Stimulated activated naive CD4-positive, alpha-beta T cell treated with Interleukin-2 at 50 U/mL for 16 hours (primary cell): Measurements from ENCODE around the gene GRID2.
"Not testable (repeated sequence)": the region's sequence is repeated elsewhere in the genome, so short reads cannot be mapped to it uniquely, and the experiment has no call there.

Experiments
- DNase-seq: peaks from one replicate; lab custom pipeline; 2025; lab: John Stamatoyannopoulos, UW

GRID2 gene

DNA sequence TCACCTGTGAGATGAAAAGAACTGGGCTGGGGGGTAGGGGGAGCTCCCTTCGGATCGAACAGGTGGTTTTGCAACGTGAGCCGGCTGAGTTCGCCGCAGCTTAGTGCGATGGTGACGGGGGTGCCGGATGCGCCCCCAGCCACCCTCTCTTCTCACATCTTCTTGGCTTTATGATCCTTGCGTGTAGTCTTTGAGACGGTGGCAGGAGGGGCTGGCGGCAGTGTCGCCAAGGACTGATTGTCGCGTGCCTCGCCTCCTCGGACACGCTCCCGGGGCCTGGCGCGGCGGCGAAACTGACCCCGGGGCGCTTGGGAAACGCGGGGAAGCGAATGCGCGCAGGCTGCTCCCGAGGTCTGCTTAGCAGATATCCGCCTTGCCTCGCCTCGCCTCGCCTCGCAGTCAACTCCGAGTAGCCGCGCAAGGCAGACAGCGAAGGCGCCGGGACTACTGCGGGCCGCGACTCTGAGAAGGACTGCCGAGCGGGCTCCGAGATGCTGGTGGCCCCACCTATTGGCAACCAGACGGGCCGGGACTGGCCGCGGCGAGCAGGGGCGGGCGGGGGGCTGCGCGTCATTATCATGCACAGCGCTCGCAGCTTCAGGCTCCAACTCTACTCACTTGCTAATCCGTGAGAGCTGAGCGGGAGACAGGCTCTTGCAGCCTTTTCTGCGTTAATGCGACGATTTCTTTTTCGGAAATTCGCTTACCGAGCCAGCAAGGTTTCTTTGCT is 1.5 kb downstream of the GRID2 start:
- DNase-seq = no peak

DNA sequence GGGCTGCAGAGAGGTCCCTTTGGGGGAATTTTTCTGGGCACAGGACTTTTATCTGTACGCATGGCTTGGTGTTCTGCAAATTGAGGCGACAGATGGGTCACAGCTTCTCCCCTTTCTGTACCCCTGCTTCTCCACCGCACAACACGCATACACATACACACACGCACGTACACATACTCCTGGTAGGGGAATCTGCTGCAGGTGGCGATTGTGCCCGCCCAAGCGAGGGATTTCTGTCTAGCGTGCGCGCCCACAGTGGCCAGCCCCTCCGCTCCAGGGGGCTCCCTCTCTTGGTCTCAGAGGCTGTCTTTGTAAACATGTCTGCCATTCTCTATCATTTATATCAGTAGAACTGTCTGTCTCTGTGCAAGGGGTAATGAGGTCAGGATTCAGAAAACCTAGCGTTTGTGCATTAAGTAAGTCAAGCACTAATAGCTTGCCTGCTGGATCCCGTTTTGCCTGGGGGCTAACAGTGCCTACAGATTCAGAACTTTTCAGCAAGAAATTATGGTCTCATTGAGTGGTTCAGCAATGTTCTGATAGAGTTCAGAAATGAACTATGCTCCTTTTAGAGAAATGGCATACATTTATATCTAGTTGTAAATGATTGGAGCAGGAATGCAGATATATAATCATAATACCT is 2.2 kb downstream of the GRID2 start:
- no peak for DNase-seq

DNA sequence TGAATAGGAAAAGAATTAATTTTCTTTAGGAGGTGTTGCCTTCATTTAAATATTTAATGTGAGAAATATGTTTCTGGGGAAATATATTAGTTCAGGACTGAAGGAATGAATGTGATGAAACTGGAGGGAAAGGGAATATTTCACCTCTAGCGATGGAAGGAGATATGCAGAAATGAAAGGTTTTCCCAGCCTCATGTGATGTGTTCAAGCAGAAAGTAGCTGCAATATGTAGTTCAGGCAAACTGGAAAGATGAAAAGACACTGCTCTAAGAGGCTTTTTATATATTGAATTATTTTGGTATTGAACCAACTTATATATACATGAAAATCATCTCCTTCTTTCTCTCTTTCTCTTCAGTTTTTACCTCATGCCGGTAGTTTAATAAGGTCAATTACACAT is 3.4 kb downstream of the GRID2 start:
- DNase-seq = no peak

DNA sequence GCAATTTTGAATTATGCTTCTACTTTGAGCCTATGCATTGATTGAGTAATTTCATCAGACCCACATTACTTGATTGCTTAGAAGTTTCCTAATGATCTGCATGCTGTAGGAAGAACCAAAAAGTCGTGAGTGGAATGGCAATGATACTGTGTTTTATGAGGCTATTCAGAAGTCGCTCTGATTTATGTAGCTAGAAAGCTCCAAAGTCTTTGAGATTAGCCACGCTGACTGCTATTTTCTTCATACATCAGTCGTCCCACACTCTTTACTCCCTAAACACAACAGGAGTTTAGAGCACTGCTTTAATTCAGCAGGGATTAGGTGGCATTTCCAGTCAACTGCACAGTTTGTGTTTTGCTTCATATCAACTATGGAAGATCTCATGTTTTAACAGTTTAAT is 4.1 kb downstream of the GRID2 start:
- DNase-seq = no peak

DNA sequence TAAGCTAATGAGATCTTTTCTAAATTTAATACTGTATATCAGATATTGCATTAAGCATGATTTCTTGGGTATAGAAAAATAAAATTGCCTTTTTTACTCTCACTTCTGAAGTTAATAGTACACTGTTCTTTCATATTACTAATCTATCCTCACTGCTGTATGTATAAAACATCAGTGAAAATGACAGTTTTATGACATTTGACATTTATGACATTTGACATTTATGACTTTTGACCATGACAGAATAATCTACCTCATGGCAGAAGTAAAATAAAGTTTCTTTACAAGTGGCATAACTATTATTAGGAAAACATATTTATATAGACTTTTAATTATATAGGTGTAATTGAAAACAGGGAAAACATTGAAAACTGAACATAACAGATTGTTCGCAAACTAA is 13.3 kb downstream of the GRID2 start:
- DNase-seq = no peak

DNA sequence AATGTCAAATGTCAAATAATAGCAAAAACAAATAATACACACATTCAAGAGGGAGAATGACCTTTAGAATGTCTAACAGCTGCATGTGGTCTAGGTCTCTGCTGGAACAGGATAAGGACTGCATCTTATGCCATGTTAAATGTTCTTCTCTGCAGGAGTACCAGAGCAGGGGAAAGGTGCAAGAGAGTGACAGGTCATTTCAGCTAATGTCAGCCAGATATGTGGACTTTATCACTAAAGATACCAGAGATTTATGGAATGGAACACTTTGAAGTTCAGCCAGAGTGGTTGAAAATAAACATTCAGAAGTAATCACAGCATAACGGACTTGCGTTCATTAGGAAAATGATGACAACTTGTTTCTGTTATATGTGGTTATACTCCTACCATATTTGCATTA is 24.3 kb downstream of the GRID2 start:
- DNase-seq = no peak

DNA sequence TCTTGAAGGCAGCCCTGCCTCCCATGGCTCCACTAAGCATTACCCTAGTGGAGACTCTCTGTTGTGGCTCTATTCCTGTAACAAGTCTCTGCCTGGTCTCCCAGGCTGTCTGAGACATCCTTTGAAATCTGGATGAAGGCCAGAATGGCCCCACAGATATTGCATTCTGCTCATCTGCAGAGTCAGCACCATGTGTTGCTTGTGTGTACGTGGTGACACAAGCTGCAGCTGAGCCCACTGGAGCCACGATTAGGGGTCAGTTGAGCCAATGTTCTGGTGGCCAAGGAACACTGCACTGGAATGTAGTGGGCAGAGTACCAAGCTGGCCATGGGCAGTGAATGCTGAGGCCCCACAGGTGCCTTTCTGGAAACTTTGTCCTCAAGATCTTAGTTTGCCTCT is 29.2 kb downstream of the GRID2 start:
- DNase-seq = no peak

DNA sequence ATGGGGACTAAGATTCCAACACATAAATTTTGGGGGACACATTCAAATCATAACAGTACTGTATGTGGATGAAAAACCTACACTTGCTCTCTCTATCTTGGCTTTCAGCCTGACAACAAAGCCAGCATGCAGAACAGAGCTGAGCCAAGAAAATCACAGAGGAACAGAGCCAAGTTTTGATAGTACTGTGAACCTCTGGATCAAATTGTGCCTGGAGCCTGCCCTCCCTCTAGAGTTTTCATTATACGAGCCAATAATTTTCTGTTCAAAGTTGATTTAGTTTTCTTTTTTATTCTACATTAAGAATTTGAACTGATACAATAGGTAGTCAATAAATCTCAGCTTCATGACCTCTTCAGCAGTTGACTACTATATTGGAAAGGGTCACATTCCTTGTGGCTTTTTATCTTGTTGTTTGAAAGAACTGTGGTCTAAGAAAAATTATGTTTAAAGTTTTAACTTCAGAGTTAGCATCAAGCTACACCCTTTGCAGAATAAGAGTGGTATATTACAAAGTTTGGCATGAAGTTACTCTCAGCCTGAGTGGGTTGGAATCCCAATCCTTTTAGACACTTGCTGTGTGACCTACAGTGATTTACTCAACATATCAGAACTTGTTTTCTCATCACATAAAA is 31.1 kb downstream of the GRID2 start:
- DNase-seq = no peak

DNA sequence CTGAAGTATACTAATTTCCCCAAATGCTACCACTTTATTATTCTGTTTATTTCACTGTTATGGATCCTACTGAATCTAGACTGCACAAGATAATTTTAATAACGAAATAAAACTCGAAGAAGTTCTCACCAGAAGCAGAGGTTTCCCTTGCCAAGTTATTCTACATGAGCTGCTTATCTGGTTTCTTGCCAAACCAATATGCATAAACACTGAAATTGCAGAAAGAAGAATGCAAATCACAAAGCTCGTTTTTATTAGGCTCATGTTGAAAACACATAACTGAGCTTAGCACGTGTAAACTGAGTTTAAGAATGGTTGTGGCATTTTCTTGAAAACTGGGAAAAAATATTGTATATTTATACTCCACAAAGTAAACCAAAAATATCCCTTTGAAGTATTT is 35.9 kb downstream of the GRID2 start:
- DNase-seq = no peak

DNA sequence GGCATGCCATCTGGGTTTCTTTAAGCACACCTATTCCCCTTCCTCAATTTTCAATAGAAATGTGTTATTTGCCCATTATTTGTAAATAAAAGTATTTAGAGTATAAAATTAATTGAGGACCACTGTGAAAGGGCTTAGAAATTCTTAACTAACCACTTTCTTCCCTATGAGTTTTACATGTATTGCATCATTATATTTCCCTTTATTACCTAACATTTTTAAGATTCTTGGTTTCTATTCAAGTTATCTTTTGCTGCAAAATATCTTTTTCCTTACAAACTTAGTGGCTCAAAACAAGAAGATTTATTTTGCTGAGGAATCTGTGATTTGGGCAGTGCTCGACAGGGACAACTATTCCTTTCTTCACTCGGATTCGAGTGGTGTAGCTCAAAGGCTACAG is 40.5 kb downstream of the GRID2 start:
- DNase-seq = no peak

DNA sequence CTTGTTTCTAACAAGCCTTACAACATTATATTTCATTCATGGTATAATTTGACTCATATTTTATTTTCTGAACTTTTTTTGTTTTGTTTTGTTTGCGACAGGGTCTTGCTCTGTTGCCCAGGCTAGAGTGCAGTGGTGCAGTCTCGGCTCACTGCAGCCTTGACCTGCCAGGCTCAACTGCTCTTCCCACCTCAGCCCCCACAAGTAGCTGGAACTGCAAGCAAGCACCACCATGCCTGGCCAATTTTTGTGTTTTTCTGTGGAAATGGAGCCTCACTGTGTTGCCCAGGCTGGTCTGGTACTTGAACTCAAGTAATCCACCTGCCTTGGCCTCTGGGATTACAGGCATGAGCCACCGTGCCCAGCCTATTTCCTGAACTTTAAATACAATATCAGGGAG is 42.5 kb downstream of the GRID2 start:
- no peak for DNase-seq

DNA sequence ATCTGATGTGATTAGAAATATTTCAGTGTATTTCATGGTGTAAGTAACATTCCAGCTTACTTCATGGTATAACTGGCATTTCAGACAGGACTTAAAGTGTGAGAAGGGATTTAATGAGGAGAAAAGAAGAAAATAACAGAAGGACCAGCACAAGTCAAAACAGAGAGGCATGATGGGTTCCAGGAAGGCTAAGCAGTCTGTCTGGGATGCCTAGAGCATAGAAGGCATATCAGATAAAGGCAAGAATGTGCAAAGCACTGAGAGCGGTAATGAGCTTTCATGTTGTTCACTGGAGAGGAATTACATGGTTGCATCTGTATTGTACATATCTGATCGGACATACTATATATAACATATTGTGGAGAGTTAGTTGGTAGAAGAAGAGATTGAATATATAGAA is 54.2 kb downstream of the GRID2 start:
- no peak for DNase-seq

DNA sequence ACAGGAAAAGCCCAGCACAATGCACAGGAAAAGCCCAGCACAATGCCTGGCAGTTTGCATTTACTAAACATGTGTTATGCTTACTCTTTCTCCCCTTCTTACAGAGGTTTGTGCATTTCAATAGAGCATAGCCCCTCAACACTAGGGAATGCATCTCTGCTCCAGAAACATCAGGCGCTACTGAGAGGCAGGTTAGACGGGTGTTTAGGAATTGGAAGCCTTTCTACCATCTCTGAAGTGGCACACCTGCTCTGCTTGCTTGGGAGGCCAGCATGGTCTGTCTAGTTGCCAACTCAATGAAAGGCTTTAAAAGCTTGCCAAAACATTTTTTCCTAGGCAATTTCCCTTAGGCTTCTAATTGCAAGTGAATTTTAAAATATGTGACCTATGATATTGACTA is 55.7 kb downstream of the GRID2 start:
- DNase-seq = no peak

DNA sequence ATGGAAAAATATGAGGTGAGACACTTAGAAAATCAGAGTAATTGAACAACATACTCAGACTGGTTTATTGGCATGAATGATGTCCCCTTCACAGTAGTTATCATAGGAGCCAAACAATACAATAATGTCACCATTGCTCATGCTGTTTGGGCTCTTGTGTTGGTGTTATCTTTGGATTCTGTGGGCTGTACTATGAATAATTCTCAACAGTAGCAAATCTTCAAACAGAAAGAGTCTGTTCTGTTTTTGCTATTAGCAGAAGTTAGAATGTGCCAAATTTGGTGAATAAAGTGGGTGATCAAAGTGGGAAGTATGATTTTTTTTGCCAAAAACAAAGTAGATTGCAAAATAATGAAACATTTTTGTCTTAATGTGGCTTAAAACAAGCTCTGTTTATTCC is 58.3 kb downstream of the GRID2 start:
- DNase-seq = no peak

DNA sequence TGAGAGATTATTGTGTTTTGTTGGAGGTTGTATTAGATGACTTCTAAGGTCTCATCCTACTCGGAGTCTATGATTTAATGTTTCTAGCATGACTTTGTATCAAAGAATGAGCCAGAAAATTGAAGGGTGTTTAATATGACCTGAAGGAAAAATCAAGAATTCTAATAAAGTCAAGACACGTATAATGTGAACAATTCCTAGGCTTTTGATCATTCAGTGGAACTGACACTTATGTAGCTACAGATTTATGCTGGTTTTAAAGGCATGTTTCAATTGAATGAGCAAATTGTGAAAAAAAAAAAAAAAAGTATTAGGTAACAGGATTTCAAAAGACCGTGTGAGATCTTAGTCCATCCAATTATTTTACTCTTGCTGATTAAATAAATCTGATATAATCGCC is 64.9 kb downstream of the GRID2 start:
- DNase-seq = no peak

DNA sequence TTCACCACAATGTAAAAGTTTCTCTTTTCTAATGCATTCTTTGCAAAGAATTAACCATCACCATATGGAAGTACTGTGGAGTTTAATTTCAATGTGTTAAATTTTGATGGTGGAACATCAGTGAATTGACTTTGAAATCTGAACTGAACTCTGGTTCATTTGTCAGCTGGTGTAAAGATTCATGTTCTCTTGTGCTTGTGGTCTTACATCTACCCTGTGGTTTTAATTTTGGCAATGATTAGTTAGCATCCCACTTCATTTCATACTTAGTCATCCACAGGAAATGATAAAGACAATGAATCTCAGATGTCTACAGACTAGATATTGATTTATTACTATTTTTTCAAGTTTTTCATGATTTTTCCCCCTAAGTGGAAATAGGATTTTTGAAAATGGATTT is 77.8 kb downstream of the GRID2 start:
- DNase-seq = no peak

DNA sequence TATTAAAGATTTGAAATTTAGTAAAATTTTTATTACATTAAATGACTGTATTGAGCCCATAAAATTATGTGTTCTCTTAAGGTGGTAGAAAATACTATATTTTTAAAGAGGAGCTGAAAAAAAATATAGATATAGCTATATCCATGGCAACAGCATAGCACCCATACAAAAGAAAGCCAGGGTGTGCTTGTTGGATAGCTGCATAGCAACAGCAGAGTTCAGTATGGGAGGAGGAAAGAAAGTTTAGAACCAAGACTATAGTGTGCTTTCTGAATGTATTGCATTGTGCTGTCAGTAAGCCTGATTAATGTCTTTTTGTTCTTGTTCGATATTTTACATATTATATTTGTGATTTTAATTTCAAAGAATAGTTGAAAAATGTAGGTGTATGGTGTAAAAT is 78.4 kb downstream of the GRID2 start:
- no peak for DNase-seq

DNA sequence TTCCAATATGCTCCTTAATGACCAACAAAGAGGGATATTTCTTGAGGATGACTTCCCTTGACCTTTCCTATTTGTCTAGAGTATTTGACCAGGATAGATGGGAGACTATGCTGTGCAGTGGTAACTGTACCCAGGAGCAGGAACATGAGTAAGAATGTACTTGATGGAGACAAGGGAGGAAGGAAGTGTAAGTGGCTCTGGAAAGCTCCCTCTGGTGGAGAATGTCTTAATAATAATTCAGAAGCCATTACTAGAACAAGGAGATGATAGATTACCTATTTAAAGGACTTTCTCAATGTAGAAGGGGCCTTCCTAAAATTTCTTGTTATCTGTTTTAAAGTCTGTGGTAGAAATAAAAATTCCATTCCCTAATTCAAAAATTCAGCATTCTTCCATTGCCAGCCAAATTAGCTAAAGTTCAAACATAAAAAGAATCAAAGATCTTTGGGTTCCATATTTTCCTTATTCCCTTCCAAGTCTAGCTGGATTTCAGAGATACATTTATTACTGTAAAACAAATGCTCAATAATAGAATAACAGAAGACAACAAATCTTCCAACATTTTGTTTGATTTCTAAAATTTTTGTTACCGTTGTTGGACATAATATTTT is 83.8 kb downstream of the GRID2 start:
- no peak for DNase-seq

DNA sequence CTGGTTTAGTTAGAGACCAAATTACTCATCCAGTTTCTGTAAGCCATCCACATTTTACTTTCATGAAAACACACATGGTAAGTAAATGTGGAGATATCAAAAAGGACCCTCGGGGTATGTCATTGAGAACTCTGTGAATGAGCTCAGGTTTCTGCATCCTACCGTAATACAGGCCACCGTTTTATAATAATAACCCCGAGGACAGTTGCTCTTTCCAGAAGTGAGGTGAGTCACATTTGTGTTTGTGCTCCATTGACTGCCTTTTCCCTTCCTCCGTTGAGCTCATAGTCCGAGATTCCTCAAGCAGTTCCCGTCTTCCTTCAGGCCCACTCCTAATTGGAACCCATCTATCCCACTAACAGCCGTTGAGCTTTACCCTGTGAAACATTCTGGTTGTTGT is 95.3 kb downstream of the GRID2 start:
- no peak for DNase-seq

DNA sequence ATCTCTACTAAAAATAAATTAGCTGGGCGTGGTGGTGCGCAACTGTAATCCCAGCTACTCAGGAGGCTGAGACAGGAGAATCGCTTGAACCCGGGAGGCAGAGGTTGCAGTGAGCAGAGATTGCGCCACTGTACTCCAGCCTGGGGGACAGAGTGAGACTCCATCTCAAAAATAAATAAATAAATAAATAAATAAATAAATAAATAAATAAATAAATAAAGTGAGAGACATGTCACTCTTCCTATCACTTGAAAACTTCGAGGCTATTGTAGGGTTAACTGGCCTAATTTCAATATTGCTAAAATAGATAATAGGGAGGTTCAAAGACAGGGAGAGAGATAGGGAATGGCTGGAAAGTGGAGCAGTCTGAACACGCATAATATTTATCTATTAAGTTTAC is 99.8 kb downstream of the GRID2 start:
- not testable (repeated sequence) for DNase-seq

DNA sequence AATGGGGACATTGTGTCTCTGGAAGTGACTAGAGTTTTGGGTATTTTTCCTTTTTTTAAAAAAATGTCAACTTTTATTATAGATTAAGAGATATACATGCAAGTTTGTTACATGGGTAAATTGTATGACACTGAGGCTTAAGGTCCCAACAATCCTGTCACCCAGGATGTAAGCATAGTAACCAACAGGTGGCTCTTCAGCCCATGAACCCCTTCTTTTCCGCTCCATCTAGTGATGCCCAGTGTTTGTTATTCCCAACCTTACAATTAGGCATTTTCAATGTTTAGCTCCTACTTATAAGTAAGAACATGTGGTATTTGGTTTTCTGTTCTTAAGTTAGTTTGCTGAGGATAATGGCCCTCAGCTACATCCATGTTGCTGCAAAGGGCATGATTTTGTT is 102.7 kb downstream of the GRID2 start:
- DNase-seq = no peak

DNA sequence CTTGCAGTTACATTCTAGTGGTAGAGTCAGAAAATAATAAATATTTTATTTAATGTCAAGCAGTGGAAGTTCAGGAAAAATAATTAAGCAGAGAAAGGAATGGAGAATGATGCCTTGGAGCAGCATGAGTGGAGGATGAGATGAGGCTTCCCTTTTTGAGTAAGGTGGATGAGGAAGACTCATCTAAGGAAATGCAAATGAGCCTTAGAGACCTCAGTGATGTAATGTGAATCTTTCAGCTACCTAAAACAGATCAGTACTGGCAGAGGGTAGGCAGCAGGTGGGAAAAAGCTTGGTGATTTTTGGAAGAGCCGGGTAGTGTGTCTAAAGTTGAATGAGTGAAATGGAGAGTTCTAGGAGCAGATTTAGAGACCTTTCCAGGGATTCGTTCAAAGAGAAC is 118.2 kb downstream of the GRID2 start:
- DNase-seq = no peak

DNA sequence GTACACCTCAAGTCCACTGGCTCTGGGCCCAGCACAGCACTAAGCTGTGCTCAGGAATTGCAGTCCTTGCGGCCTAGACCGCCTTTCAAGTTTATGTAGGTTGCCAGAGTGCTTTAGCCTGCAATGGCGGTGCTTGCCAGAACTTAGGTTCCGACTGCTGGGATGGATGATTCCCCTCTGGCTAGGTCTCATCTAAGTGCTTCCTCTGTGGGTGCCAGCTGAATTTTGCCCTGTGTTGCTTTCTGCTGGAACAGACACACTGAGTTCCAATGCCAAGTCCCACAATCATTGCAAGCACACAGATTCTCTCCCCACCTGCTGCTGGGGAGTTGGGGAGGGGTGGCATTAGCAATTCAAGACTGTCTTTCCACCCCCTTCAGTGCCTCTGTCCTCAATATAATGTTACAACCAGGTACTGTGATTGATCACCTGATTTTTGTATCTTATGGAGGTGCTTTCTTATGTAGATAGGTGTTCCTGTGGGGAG is 129.5 kb downstream of the GRID2 start:
- DNase-seq = no peak
